Astrocyte (in vitro differentiated cells and primary cell): ENCODE results near the gene CASTOR1. TPM values are rescaled to one million over a fixed set of nuclear protein-coding genes. Genes with fewer than 3 reads are reported as not detected.

Experiments
- DNase-seq: peaks from one replicate; pipeline ENCODE4 v3.0.0-alpha.2; 2010; ENCODE audit warnings: low read depth
- FAIRE-seq: peaks from 2 replicates; lab custom pipeline; 2011; peaks lifted over from hg19 to GRCh38; lab: Jason Lieb, UNC
- H2AFZ ChIP-seq: 2 replicates; pipeline ENCODE4 v1.6.0; 2012; ENCODE audit warnings: low read depth, low read length, inconsistent platforms
- H3K27ac ChIP-seq: 2 replicates; pipeline ENCODE4 v1.5.1; 2011; ENCODE audit warnings: low read depth, low read length, inconsistent platforms
- H3K27me3 ChIP-seq: 2 replicates; pipeline ENCODE4 v1.6.0; 2011; ENCODE audit warnings: low read length, inconsistent platforms; ENCODE audit not compliant: insufficient read depth
- H3K36me3 ChIP-seq: 2 replicates; pipeline ENCODE4 v1.5.1; 2011; ENCODE audit warnings: low read length, inconsistent platforms; ENCODE audit not compliant: insufficient read depth
- H3K4me1 ChIP-seq: 2 replicates; pipeline ENCODE4 v1.5.1; 2011; ENCODE audit warnings: low read length, inconsistent platforms; ENCODE audit not compliant: insufficient read depth
- H3K4me2 ChIP-seq: 2 replicates; pipeline ENCODE4 v1.6.0; 2012; ENCODE audit warnings: low read length, inconsistent platforms
- H3K4me3 ChIP-seq: 2 replicates; pipeline ENCODE4 v1.5.1; 2011; ENCODE audit warnings: low read depth, mild to moderate bottlenecking, low read length, inconsistent platforms; ENCODE audit not compliant: insufficient read depth
- H3K79me2 ChIP-seq: 2 replicates; pipeline ENCODE4 v1.6.0; 2012; ENCODE audit warnings: mild to moderate bottlenecking, low read length, inconsistent platforms; ENCODE audit not compliant: insufficient read depth
- H3K9ac ChIP-seq: 2 replicates; pipeline ENCODE4 v1.6.0; 2012; ENCODE audit warnings: mild to moderate bottlenecking, low read length, inconsistent platforms
- H3K9me3 ChIP-seq: 2 replicates; pipeline ENCODE4 v1.5.1; 2012; ENCODE audit warnings: low read depth, mild to moderate bottlenecking, low read length, inconsistent platforms; ENCODE audit not compliant: insufficient read depth
- H4K20me1 ChIP-seq: 2 replicates; pipeline ENCODE4 v1.6.0; 2012; ENCODE audit warnings: low read length, inconsistent platforms; ENCODE audit not compliant: insufficient read depth
- H3K27ac Mint-ChIP-seq: one replicate; pipeline ENCODE4 v1.8.0; 2021; ENCODE audit warnings: mild to moderate bottlenecking, mixed read lengths; ENCODE audit not compliant: unreplicated experiment
- H3K27me3 Mint-ChIP-seq: one replicate; pipeline ENCODE4 v1.8.0; 2021; ENCODE audit warnings: low read depth, mixed read lengths; ENCODE audit not compliant: unreplicated experiment
- H3K36me3 Mint-ChIP-seq: one replicate; pipeline ENCODE4 v1.8.0; 2021; ENCODE audit warnings: low read depth, mixed read lengths; ENCODE audit not compliant: unreplicated experiment
- H3K4me1 Mint-ChIP-seq: one replicate; pipeline ENCODE4 v1.8.0; 2021; ENCODE audit warnings: low read depth, mixed read lengths; ENCODE audit not compliant: unreplicated experiment
- H3K4me3 Mint-ChIP-seq: one replicate; pipeline ENCODE4 v1.8.0; 2021; ENCODE audit warnings: mild to moderate bottlenecking, moderate library complexity, mixed read lengths; ENCODE audit not compliant: unreplicated experiment
- H3K9me3 Mint-ChIP-seq: one replicate; pipeline ENCODE4 v1.8.0; 2021; ENCODE audit warnings: mild to moderate bottlenecking, mixed read lengths; ENCODE audit not compliant: unreplicated experiment
- EZH2 ChIP-seq: IDR thresholded peaks from 2 replicates; pipeline ENCODE4 v1.6.1; 2012; ENCODE audit warnings: mild to moderate bottlenecking, low read length, inconsistent platforms; ENCODE audit not compliant: insufficient read depth
- total RNA-seq: library from RNA; stranded (reverse); gene quantifications from 2 replicates; pipeline ENCODE4 v1.2.1, GENCODE V29; 2021
- TF ChIP-seq, protein P1 (sequence below): IDR thresholded peaks from 2 replicates; pipeline ENCODE4 v1.5.1; 2011; ENCODE audit warnings: low read depth, mild to moderate bottlenecking, inconsistent platforms, low read length, moderate library complexity; ENCODE audit not compliant: insufficient read depth

CASTOR1 gene
- total RNA-seq, 1 donor from 2014 or later: 15.2 TPM

DNA sequence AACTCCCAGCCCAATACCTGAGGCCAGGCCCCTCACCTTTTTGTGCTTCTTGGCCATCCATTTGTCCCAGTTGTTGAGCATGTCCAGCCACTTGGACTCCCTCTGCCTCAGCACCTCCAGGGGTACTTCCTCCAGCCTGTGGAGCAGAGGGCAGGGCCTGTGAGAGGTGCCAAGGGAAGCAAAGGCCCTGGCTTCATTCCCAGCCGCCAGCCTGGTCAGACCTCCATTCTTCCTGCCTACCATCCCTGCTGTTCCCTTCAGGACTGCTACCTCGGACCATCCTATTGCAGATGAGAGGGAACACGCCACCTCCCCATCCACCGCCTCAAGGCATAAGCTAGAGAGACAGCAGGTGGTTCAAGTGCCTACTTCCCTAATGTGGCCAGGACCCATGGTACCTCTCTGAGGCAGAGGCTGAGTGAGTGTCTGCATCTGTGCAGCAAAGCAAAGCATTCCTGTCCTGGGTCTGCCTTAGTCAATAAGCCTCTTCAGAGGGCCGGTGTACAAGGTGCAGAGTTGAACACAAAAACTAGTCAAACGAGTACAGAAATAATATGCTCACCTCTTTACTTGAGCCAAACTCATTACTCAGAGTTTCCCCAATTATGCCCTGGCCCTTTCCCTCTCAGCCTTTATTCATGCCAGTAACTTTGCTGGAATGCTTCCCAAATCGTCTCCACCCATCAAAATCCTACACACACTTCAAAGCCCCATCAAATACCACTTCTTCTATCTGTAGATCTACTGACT, 15.4 kb upstream of the CASTOR1 start:
- H3K4me3 ChIP-seq: no peak overlapping the region
- no peak overlapping the region for H2AFZ ChIP-seq
- peaks cover 28% of the 10 kb centered on the region for H3K4me1 ChIP-seq
- H3K36me3 ChIP-seq: peaks cover 7% of the 10 kb centered on the region
- Mint-ChIP-seq H3K27ac (peak overlapping the region; percentile 5), H3K27me3 (no peaks in the 10 kb centered on the region), H3K36me3 (peaks cover 25% of the 10 kb centered on the region), H3K4me3 (no peak overlapping the region), H3K9me3 (peaks cover 2% of the 10 kb centered on the region), H3K4me1 (peaks cover 49% of the 10 kb centered on the region)
- TF ChIP-seq, protein P1, sequence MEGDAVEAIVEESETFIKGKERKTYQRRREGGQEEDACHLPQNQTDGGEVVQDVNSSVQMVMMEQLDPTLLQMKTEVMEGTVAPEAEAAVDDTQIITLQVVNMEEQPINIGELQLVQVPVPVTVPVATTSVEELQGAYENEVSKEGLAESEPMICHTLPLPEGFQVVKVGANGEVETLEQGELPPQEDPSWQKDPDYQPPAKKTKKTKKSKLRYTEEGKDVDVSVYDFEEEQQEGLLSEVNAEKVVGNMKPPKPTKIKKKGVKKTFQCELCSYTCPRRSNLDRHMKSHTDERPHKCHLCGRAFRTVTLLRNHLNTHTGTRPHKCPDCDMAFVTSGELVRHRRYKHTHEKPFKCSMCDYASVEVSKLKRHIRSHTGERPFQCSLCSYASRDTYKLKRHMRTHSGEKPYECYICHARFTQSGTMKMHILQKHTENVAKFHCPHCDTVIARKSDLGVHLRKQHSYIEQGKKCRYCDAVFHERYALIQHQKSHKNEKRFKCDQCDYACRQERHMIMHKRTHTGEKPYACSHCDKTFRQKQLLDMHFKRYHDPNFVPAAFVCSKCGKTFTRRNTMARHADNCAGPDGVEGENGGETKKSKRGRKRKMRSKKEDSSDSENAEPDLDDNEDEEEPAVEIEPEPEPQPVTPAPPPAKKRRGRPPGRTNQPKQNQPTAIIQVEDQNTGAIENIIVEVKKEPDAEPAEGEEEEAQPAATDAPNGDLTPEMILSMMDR: no peak
- TF ChIP-seq EZH2: no peak
- DNase-seq (peak; percentile 33), FAIRE-seq (no peak)
- no peaks in the 10 kb centered on the region for H3K27me3 ChIP-seq
- no peak overlapping the region for H3K4me2 ChIP-seq
- no peak overlapping the region for H3K27ac ChIP-seq
- H3K79me2 ChIP-seq: peaks cover 72% of the 10 kb centered on the region
- no peaks in the 10 kb centered on the region for H3K9me3 ChIP-seq
- H4K20me1 ChIP-seq: peaks cover 96% of the 10 kb centered on the region
- H3K9ac ChIP-seq: no peak overlapping the region

DNA sequence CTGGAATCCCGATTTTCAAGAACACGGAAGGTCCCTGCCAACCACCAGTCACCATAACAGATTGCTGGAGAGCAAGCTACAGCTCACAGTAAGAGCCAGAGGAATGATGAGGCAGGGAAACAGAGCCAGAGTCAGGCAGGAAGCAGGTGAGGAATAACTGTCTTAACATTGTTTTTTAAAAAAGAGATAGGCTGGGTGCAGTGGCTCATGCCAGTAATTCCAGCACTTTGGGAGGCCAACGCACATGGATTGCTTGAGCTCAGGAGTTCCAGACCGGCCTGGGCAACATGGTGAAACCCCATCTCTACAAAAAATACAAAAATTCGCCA, 13.5 kb upstream of the CASTOR1 start:
- Mint-ChIP-seq H3K4me3 (no peak overlapping the region), H3K27me3 (no peaks in the 10 kb centered on the region), H3K36me3 (peaks cover 34% of the 10 kb centered on the region), H3K4me1 (peaks cover 41% of the 10 kb centered on the region), H3K9me3 (peaks cover 2% of the 10 kb centered on the region), H3K27ac (peak overlapping the region; percentile 34)
- TF ChIP-seq EZH2: no peak
- TF ChIP-seq, protein P1: no peak
- peaks cover 8% of the 10 kb centered on the region for H3K36me3 ChIP-seq
- H3K9me3 ChIP-seq: no peaks in the 10 kb centered on the region
- H2AFZ ChIP-seq: no peak overlapping the region
- DNase-seq (no peak), FAIRE-seq (no peak)
- peaks cover 28% of the 10 kb centered on the region for H3K4me1 ChIP-seq
- H3K79me2 ChIP-seq: peaks cover 55% of the 10 kb centered on the region
- H3K4me3 ChIP-seq: no peak overlapping the region
- H3K9ac ChIP-seq: no peak overlapping the region
- peaks cover 96% of the 10 kb centered on the region for H4K20me1 ChIP-seq
- H3K27ac ChIP-seq: peak overlapping the region; percentile 13
- no peaks in the 10 kb centered on the region for H3K27me3 ChIP-seq
- no peak overlapping the region for H3K4me2 ChIP-seq
